Measurements from ENCODE around the gene RFC1.

Gene RFC1

GRCh38 chr4:39349326-39349725 lies 16.8 kb downstream of the RFC1 start:
- no peak for DNase-seq

GRCh38 chr4:39348371-39349315 lies 17.5 kb downstream of the RFC1 start:
- no peak for DNase-seq

GRCh38 chr4:39346856-39347519 lies 19.2 kb downstream of the RFC1 start:
- DNase-seq = no peak

DNA sequence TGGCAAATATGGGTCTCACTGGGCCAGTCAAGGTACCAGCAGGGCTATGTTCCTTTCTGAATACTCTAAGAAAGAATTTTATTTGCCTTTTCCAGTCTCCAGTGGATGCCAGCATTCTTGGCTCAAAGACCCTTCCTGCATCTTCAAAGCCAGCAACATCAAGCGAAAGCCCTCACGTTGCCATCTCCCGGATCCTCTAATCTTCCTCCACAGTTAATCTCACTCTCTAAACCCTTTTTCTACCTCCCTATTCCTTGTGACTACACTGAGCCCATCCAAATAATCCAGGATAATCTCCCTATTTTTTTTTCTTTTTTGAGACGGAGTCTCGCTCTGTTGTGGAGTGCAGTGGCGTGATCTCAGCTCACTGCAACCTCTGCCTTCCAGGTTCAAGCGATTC lies 23.4 kb downstream of the RFC1 start:
- DNase-seq = no peak

DNA sequence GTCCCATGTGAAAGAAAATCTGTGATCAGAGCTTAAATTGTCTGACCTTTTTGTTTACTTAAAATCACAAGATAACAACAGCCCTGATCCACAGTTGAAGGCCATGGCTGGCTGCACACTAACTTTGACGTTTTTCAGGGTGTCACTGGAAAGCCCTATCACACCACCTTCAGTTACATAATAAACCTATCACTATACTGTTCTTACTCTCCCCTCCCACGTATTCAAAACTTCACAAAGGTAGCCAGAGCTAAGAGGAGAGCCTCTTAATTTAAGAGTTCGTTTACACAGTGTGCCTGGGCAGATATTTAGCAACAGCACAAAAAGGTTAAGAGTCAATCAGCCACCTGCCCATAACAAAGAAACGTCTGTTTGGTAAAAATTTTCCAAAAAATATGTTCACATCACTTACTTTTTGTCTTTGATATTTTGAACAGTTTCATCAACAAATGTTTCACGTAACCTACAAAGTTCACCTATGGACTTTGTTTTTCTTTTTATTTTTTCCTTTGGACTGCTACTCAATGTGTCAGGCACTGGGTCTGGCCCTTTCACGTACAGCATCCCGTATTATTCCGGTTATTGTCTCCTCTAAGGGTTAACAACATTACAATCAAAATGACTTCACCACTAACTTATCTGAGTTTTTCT lies 25.0 kb downstream of the RFC1 start:
- no peak for DNase-seq

DNA sequence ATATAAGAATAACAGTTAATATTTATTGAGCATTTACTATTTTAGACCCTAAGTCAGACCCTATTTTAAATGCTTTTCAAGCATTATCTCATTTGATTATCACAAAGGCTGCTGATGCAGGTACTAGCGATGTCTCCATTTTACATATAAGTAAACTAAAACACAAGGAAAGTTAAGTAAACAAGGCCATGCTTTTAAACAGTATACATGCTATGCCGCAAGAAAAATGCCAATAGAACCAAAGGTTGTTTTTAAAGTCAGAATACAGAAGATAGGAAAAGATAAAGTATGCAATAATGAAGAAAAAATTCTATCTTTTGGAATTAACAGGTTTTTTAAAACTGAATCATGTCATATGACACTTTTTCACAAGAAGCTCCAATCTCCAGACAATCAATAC lies 26.2 kb downstream of the RFC1 start:
- DNase-seq = no peak

- DNase-seq = no peak
Measured at GRCh38 chr4:39337841-39338240, 28.3 kb downstream of the RFC1 start.

- DNase-seq = no peak
Measured at GRCh38 chr4:39335566-39335965, 30.6 kb downstream of the RFC1 start.

DNA sequence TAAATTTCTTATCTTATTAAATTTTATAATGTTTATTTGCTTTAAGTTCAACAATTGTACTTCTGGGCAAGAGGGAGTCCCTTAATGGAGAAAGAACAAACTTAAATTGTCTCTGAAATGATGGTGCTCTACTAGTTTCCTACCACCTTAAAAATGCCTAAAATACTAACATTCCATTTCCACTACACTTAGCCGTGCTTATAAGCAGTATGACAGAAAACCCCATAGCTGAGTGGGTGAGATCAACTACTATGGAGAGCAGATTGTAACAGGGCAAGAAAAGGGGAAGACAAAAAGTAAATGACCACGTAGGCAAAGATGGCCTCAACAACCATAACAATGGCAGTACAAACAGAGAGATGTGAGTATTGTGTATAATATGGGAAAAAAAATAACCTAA lies 35.0 kb downstream of the RFC1 start:
- no peak for DNase-seq

- no peak for DNase-seq
Measured at GRCh38 chr4:39330353-39330752, 35.8 kb downstream of the RFC1 start.

DNA sequence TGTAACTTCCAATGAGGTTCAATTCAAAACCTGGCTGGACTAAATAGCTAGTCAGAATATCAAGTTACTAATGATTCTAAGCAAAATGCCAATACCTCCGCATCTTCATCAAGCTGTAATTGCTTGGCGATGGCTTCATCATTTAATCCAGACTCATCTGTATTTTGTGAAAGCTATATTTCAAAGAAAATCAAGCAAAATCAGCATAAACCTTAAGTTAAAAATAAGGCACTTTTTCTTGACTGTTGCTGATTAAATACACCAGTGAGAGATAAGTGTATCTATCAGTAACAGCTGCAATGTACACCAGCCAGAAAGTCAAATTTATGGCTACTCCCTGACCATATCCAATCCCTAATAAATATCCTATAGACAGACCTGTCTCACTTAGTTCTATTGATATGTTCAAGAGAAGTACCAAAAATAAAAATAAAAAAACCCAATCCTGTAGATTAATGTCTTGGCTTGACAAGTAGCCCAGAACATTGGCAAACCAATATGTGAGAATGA lies 39.6 kb downstream of the RFC1 start:
- DNase-seq = no peak

DNA sequence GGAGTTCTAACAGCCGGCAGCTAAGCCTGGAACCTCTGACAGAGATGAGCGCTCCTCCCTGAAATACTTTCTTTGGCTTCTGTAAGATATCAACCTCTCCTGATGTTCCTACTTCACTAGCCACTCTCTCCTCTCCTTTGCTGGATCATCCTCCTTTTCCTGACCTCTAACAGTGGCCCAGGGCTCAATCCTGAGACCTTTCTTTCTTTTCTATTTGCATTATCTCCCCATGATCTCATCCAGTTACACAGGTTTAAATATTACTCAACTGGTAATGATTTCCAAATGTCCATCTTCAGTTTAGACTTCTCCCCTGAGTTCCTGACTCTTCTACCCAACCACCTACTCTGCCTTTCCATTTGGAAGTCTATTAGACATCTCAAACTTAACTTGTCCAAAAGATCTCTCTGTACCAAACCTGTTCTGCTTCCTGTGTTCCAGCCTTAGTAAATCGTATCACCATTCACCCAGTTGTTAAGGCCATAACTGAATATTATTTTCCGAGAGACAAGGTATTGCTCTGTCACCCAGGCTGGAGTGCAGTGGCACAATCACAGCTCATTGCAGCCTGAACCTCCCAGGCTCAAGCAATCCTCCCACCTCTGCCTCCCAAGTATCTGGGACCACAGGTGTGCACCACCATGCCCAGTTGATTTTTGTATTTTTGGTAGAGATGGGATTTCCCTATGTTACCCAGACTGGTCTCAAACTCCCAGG lies 41.1 kb downstream of the RFC1 start:
- no peak for DNase-seq

DNA sequence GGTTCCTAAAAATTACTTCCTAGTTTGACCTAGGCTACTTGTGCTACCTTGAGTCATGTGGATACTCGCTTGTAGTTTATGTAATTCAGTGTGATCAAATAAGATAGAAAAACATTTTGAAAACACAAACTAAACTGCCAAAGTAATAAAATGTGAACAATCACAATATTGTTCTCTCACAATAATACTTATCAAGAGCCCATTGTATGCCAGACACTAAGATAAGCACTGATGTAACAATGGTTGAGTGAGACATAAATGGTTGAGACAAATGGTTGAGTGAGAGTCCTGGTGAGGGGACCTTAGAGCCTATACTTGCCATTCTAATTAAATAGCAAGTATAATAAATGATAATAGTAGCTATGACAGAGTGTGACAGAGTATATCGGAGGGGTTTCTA lies 41.7 kb downstream of the RFC1 start:
- no peak for DNase-seq

DNA sequence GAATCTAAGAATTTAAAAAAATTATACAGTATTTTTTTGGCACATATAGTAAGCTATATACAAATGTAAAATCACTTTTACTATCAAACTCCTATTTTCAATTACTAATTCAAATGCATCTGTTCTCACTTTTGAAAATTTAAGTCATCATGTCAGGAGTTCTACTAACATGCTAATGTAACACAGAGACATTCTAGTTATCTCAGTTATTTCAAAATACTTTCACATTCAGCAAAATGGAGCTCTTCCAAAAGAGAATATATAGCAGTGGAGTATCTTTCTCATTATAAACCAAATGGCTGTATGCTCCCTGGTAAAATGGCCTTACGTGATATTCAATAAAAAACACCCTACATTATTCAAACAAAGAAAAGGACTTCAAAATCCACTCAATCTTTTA lies 42.3 kb downstream of the RFC1 start:
- no peak for DNase-seq

- DNase-seq = no peak
Measured at GRCh38 chr4:39320381-39321115, 45.6 kb downstream of the RFC1 start.

GRCh38 chr4:39319676-39320075 lies 46.5 kb downstream of the RFC1 start:
- DNase-seq = no peak

GRCh38 chr4:39312816-39313215 lies 53.3 kb downstream of the RFC1 start:
- no peak for DNase-seq

DNA sequence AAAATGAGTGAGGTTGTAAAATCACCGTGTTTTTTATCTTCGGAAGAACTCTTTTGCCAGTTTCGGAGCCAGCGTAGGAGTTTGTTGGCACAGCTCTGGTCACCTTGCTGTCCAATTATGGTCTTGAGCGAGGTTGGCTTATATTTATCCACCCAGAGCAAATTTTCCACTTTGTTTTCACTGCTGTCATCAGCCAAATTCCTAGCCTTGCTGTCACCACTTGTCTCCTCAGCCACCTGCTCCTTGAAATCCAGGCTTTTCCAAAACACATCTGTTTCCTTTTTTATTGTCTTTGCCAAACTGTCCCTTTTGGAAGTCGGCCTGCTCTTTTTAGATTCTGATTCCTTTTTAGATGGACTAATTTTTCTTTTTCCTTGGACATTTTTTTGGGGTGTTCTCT lies 57.6 kb downstream of the RFC1 start:
- DNase-seq = no peak

DNA sequence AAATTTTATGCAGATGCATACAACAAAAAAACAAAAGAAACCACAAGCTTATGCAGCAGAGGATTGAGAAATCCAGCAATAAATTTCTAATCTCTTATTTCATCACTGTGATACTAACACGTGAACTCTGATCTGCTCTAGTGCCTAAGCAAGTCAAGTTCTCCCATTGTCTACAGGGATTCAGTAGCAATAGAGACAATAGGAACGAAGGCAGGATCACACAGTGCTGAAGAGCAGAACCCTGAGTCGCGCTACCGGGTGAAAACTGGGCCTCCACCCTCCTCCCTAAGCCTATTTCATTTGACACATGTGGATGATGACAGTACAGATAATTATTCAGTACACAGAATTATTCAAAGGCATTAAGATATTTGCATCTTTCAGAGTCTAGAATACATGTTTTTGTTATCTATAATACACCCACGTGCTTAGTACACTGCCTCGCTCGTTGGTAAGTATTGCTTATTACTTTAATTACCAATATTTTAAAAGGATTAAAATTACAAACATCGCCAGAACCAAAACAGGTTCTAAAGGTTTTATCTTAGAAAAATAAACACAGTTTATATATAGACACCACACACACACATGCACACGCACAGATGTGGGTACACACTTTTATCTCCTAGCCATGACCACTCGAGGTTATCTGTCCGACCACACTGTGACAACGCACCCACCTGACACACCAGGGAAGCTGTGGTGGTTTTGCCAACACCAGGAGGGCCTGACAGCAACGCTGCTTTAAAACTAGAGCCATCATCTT lies 60.1 kb downstream of the RFC1 start:
- no peak for DNase-seq

DNA sequence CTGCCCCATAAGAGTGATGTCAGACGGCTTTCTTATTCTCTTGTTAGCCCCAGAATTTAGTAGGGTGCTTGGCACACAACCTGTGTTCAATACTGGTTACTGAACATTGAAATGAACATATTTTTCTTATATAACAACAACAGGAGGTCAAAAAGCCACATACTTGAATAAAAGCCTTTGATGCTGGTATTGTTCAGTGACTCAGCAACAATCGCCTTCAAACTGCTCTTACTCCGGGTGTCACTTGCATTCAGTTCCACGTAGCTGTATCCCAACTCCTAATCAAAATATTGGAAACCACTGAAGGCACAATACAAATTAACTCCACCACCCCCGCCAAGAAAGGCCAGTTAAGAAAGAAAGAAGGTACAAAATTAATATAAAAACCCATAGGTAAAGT lies 61.5 kb downstream of the RFC1 start:
- no peak for DNase-seq

- DNase-seq = no peak
Measured at GRCh38 chr4:39303871-39304270, 62.3 kb downstream of the RFC1 start.

Measured in left hindlimb (tissue), 1 donor.